COLO829 (cell line): ENCODE data around the gene ADGRL4.
"Not testable (repeated sequence)": the region's sequence is repeated elsewhere in the genome, so short reads cannot be mapped to it uniquely, and the experiment has no call there.

Experiments used
- DNase-seq: peaks from one replicate; pipeline ENCODE4 v3.0.0; 2012; ENCODE audit warnings: low spot score

ADGRL4 gene

GRCh38 chr1:79006564-79006963, at the start of gene ADGRL4:
TSS of gene ADGRL4 (minus strand) at chr1:79006730. CDS start at chr1:79006654, 76 bp downstream.
- DNase-seq: no peak

DNA sequence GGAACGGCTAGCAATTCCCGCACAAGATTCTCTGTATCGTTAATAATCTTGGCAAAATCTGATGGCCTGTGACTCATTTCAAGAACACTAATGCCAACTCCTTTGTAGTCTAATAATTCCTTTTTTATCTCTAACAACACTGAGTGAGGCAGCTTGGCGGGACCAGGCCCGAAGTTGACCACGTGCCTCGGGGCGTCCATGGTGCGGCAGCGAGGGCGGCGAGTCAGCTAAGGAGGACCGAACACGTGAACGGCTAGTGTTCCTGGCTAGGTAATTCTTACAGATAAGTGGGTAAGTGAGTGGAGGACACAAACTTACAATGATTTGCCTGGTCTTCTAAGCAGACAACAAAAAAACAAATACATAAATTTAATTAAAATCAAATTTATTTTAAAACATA, 49.3 kb upstream of the ADGRL4 start:
- no peak for DNase-seq

DNA sequence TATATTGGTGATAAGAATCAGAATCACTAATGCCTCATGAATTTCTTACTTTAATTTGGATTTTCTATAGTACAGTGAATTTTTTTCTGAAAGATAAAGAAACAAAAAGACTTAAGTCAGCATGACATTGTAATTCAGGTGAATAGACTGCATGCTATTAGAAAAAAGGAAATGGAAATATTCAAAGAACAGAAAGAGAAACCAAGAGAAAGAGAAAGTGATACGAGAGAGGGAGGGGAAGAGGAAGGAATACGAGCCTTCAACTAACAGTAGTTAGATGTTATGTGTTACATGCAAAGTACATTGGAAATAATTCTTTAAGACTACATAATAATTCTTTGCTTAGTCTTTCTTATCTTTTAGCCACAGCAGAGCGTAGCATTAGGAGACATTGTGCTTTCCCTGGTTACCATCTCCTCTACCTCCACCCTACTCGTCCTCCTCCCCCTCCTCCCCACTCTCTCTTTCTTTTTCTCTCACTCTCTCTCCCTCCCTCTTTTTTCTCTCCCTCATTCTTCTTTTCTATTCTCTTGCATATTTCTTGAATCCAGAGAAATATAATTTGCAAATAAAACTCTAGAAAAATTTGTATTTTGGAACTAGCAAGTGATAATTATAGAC, 46.4 kb upstream of the ADGRL4 start:
- DNase-seq: no peak

- no peak for DNase-seq
Observed at GRCh38 chr1:79044974-79045650, 38.6 kb upstream of the ADGRL4 start.

DNA sequence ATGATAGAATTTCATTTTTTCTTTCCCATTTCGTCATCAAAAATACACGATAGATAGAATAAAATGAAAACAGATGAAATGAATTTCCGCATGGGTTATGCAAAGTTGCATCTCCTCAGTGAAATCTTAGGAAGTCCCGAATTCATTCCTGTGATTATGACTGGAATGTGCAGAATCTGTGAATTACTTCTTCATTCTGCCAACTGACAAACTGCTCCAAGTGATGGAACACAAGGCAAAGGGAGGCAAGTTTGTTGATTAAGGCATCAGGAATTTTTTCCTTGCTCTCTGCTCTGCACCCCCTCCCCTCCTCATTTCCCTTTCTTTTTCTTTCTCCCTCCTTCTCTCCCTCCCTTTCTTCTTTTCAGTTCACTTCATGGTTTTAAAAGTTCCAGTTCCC, 37.0 kb upstream of the ADGRL4 start:
- DNase-seq: no peak

- no peak for DNase-seq
Observed at GRCh38 chr1:79042539-79042938, 36.0 kb upstream of the ADGRL4 start.

DNA sequence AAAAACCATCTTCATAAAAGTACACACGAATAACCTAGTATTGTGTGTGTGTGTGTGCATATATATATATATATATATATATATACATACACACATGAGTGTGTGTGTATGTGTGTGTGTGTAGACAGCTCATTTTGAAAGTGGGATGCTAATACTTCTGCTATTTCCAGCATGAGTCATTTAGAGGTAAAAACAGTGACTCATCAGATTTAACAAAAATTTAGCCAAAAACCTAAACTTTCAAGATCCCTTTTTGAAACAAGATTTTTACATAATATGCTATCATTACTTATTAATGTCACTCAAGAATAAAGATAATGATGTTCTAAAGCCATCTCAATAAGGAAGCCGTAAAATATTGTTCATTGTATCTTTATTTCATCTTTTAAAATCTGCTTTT, 35.6 kb upstream of the ADGRL4 start:
- no peak for DNase-seq

DNA sequence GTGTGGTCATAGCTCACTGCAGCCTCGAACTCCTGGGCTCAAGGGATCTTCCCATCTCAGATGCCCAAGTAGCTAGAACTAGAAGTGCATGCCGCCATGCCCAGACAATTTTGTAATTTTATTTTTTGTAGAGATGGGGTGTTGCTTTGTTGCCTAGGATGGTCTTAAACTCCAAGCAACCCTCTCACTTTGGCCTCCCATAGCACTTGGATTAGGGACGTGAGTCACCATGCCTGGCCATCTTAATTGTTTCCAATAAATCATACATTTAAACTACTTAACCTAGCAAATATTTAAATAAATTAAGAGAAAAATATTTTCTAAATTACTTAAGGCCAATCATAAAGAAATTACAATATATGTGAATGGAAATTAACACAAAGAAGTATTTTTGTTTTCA, 35.1 kb upstream of the ADGRL4 start:
- no peak for DNase-seq

GRCh38 chr1:79040424-79041082, 34.0 kb upstream of the ADGRL4 start:
- peak; percentile 6 for DNase-seq

DNA sequence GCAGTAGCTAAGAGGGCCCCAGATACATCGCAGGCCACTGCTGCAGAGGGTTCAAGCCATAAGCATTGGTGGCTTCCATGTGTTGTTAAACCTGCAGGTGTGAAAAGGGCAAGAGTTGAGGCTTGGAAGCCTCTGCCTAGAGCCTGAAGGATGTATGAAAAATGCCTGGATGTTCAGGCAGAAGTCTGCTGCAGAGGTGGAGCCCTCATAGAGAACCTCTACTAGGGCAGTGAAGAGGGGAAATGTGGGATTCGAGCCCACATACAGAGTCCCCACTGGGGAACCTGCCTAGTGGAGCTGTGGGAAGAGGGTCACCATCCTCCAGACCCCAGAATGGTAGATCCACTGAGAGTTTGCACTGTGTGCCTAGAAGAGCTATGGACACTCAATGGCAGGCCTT, 30.6 kb upstream of the ADGRL4 start:
- no peak for DNase-seq

- no peak for DNase-seq
Observed at GRCh38 chr1:79012500-79012899, 6.0 kb upstream of the ADGRL4 start.

DNA sequence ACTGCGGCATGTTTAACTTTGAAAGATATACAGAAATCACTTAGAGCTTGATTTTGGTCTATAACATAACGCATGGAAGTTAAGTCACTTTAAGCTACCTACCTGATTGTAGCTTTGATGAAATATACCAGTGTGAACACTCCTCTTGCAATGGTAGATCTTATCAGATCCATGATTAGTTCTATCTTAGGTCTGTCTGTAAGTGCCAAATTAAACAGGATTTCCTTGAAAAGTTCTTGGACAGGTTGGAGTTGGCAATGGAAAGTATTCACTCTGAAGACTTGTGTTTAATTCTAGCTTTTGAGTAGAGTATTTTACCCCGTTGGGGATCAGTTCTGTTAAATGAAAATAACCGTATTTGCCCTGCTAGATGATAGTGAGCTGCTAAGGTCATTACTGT, 4.1 kb upstream of the ADGRL4 start:
- no peak for DNase-seq

GRCh38 chr1:79005945-79006344, 585 bp downstream of the ADGRL4 start:
- no peak for DNase-seq

- DNase-seq: no peak
Observed at GRCh38 chr1:79004916-79005315, 1.6 kb downstream of the ADGRL4 start.

DNA sequence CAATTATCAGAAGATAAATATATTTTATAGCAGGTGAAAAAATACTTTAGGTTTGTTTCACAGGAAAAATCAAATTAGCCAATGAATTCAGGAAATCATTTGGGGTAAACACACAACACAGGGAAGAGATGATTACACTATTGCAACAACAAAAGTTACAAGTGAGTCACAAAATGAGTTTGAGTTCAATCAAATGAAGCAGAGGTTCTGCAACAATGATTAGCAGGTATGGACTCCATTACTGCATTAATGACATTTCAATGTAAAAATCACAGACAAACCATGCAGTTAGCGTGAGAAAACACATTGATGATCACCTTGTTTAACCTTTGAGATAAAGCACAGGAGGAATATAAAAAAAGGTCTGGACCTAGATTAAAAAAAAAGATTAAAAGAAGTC, 9.7 kb downstream of the ADGRL4 start:
- no peak for DNase-seq

GRCh38 chr1:78987042-78987441, 19.5 kb downstream of the ADGRL4 start:
- no peak for DNase-seq

DNA sequence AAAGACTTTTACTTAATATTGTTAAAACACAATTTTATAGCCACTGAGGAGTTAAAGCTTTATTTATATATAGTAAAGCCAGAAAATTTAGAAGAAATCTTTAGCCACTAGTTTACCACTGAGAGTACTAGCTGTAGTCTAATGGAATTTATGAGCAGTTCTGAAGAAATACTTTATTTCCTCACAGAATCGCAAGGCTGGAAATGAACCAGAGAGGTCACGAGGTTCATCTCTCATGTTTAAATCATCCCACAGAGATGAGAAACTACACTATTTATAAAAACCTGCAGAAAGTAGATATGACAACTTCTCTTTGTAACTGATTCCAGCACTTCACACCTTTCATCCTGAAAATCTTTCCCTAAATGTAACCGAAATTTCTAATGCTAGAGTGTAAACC, 26.0 kb downstream of the ADGRL4 start:
- peak; percentile 2 for DNase-seq

- no peak for DNase-seq
Observed at GRCh38 chr1:78972723-78973122, 33.8 kb downstream of the ADGRL4 start.

- not testable (repeated sequence) for DNase-seq
Observed at GRCh38 chr1:78967091-78967490, 39.4 kb downstream of the ADGRL4 start.

DNA sequence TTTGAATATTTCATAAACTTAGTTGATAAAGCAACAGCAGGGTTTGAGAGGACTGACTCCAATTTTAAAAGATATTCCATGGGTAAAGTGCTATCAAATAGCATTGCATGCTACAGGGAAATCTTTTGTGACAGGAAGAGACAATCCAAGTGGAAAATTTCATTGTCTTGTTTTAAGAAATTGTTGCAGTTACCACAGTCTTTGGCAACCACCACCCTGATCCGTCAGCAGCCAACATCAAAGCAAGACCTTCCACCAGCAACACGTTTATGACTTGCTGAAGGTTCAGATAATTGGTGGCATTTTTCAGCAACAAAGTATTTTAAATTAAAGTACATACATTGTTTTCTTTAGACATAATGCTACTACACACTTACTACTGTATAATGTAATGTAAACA, 47.8 kb downstream of the ADGRL4 start:
- no peak for DNase-seq

- peak; percentile 68 for DNase-seq
Observed at GRCh38 chr1:78950826-78951225, 55.7 kb downstream of the ADGRL4 start.

GRCh38 chr1:78949227-78949626, 57.3 kb downstream of the ADGRL4 start:
- no peak for DNase-seq

GRCh38 chr1:78919150-78919549, 87.4 kb downstream of the ADGRL4 start:
- DNase-seq: no peak

GRCh38 chr1:78918157-78918556, 88.4 kb downstream of the ADGRL4 start:
- DNase-seq: no peak
